ENCODE data around the gene FRMD6. TPM values are rescaled to one million over a fixed set of nuclear protein-coding genes. Genes with fewer than 3 reads are reported as not detected.

FRMD6 gene
- total and polyA plus RNA-seq, 2 experiments from 2014 or later: 5.4 to 18.7 TPM

GRCh38 chr14:51691176-51691575 is 39.5 kb downstream of the FRMD6 start:
- Mint-ChIP-seq H3K27me3 (ENCODE audit: insufficient read depth, low read depth, poor library complexity) (no peaks in the 10 kb centered on the region), H3K27ac (no peak overlapping the region), H3K4me1 (no peaks in the 10 kb centered on the region; the same call in 2 of the 3 replicates), H3K36me3 (ENCODE audit: low read depth) (peaks cover 3% of the 10 kb centered on the region; the same call in 1 of the 3 replicates), H3K4me3 (no peak overlapping the region), H3K9me3 (no peaks in the 10 kb centered on the region)
- DNase-seq (ENCODE audit: low spot score): no peak
- no peaks in the 10 kb centered on the region for H3F3A ChIP-seq (replicated peaks; ENCODE audit: low read depth)
- H3K79me2 ChIP-seq (replicated peaks; ENCODE audit: insufficient read depth): peaks cover 6% of the 10 kb centered on the region
- TF ChIP-seq CTCF (conservative IDR thresholded peaks at IDR 0.05; ENCODE audit: low read depth in 2 of 2) (no peak), JUNB (IDR thresholded peaks at IDR 0.05; ENCODE audit: unreplicated experiment) (no peak), EZH2phosphoT487 (IDR thresholded peaks at IDR 0.05; ENCODE audit: unreplicated experiment) (no peak), EZH2 (IDR thresholded peaks at IDR 0.05; ENCODE audit: low read depth, unreplicated experiment) (no peak), POLR2AphosphoS5 (IDR thresholded peaks at IDR 0.05; ENCODE audit: low read depth) (no peak), ZNF462 (CRISPR knock-in tag; IDR thresholded peaks at IDR 0.05) (no peak), ETS1 (IDR thresholded peaks at IDR 0.05) (no peak), ZNF114 (CRISPR knock-in tag; IDR thresholded peaks at IDR 0.05) (no peak), NANOG (IDR thresholded peaks at IDR 0.05; ENCODE audit: borderline replicate concordance) (no peak), STAT1 (IDR thresholded peaks at IDR 0.05; ENCODE audit: unreplicated experiment) (no peak), REST (IDR thresholded peaks at IDR 0.05; ENCODE audit: unreplicated experiment) (no peak), CREB1 (CRISPR knock-in tag; IDR thresholded peaks at IDR 0.05; ENCODE audit: low read depth) (no peak), ZNF331 (CRISPR knock-in tag; IDR thresholded peaks at IDR 0.05; ENCODE audit: low read depth) (no peak)
- no peak overlapping the region for H3K4me2 ChIP-seq
- 0 out of 2 replicates have a peak, but pooled peaks cover 2% of the 10 kb centered on the region for H4K20me1 ChIP-seq (replicated peaks; ENCODE audit: insufficient read depth)
- no peak overlapping the region for H3K27ac ChIP-seq (ENCODE audit: low read depth)
- no peaks in the 10 kb centered on the region for H3K27me3 ChIP-seq (ENCODE audit: insufficient read depth)
- H3K9me2 ChIP-seq (ENCODE audit: insufficient read depth): no peaks in the 10 kb centered on the region
- no peak for ATAC-seq
- no peaks in the 10 kb centered on the region for H3K36me3 ChIP-seq (ENCODE audit: insufficient read depth)
- H3K4me3 ChIP-seq: no peak overlapping the region
- H3K4me1 ChIP-seq (ENCODE audit: insufficient read depth): no peaks in the 10 kb centered on the region
- H2AFZ ChIP-seq: no peak overlapping the region
